Thyroid gland (tissue), 4 donors: Measurements from ENCODE around the gene ITM2C. TPM values are rescaled to one million over a fixed set of nuclear protein-coding genes. Genes with fewer than 3 reads are reported as not detected.

ENCODE experiments used
- DNase-seq, 2 donors: peaks; one replicate each; pipeline ENCODE4 v3.0.0-alpha.2; 2019
- H3K27ac ChIP-seq, 3 donors: fragments of 200-600 bp; sonication (generic); 1 replicate in 2 of 3; 2 replicates in 1 of 3; pipeline ENCODE4 v1.5.1; 2016 to 2019; ENCODE audit warnings: mild to moderate bottlenecking in 1 of 3, moderate library complexity in 1 of 3
- H3K27me3 ChIP-seq: fragments of 200-600 bp; sonication (generic); one replicate; pipeline ENCODE4 v1.5.1; 2019
- H3K36me3 ChIP-seq, 2 donors: fragments of 200-600 bp; sonication (generic); one replicate each; pipeline ENCODE4 v1.5.1; 2016 to 2019
- H3K4me1 ChIP-seq, 2 donors: fragments of 200-600 bp; sonication (generic); one replicate each; pipeline ENCODE4 v1.5.1; 2017 to 2019
- H3K4me3 ChIP-seq, 3 donors: fragments of 200-600 bp; sonication (generic); replicated peaks in 1 of 3; 1 replicate in 2 of 3; 2 replicates in 1 of 3; pipeline ENCODE4 v1.5.1; 2016; ENCODE audit warnings: mild to moderate bottlenecking in 1 of 3
- H3K9me3 ChIP-seq: fragments of 200-600 bp; sonication (generic); one replicate; pipeline ENCODE4 v1.5.1; 2017
- CTCF ChIP-seq, 6 experiments: fragments of 200-600 bp in 3 of 6; fragments of 450-650 bp in 3 of 6; sonication (generic) in 3 of 6; IDR thresholded peaks; one replicate each; pipeline ENCODE4 v1.5.1; 2016 to 2019; ENCODE audit warnings: antibody characterized with exemption in 6 of 6, mild to moderate bottlenecking in 2 of 6, inconsistent platforms in 1 of 6, moderate library complexity in 1 of 6
- POLR2A ChIP-seq, 2 donors: fragments of 450-650 bp; IDR thresholded peaks; one replicate each; pipeline ENCODE4 v1.6.1; 2017; ENCODE audit warnings: antibody characterized with exemption in 2 of 2, mild to moderate bottlenecking in 2 of 2, moderate library complexity in 1 of 2
- WGBS, 2 donors: methylation state at CpG; one replicate each; pipeline ENCODE4 v1.1.5; 2017; 5-methylcytosine and 5-hydroxymethylcytosine counted together
- intact Hi-C: fragments of 100-400 bp; cut with DNase I; formaldehyde crosslinking; loops from one replicate; pipeline ENCODE4 v1.15.1; 2023
- total RNA-seq, 4 donors: library from RNA; depleted of rRNA; stranded (reverse); fragments of >200 nt; gene quantifications; one replicate each; pipeline ENCODE4 v1.2.3, GENCODE V29; 2016

Gene ITM2C
- total RNA-seq, 4 donors from 2014 or later = 29.2 to 54.0 (median 45.4) TPM

DNA sequence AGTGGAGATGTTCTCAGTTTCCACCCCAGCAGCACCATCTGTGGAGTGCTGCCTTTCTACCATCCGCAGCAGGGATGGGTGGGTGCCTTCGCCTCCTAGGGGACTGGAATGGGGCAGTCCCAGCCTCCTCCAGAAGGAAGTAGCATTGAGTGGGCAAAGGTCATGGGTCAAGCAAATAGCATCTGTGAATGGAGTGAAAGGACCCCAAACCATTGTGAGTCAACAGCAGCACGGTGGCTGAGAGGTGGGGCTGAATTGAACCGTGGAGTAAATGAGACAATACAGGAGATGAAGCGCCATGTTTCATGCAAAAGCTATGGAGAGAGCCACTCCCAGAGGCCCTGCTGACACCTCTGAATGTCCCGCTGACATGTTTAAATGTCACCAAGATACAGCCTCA is 50.6 kb downstream of the ITM2C start:
- DNase-seq = no peak
- Histone ChIP-seq H3K4me3 (no peak overlapping the region), H3K27me3 (no peaks in the 10 kb centered on the region), H3K36me3 (no peaks in the 10 kb centered on the region), H3K4me1 (no peaks in the 10 kb centered on the region), H3K9me3 (no peaks in the 10 kb centered on the region), H3K27ac (no peak overlapping the region)
- 64 to 70% methylated on average over 6 of the region's 6 CpGs for WGBS, 2 donors
- TF ChIP-seq CTCF (IDR thresholded peaks at IDR 0.05) (no peak), POLR2A (IDR thresholded peaks at IDR 0.05) (no peak)
- intact Hi-C loops = no loop called here

GRCh38 chr2:230916218-230916617 is 51.5 kb downstream of the ITM2C start:
- 83 to 85% methylated on average over 7 of the region's 7 CpGs for WGBS, 2 donors
- H3K36me3 ChIP-seq = no peaks in the 10 kb centered on the region
- no peak overlapping the region for H3K27ac ChIP-seq
- intact Hi-C loops = no loop called here
- H3K4me1 ChIP-seq = no peaks in the 10 kb centered on the region
- H3K4me3 ChIP-seq = no peak overlapping the region
- no peak for TF ChIP-seq POLR2A (IDR thresholded peaks at IDR 0.05)
- TF ChIP-seq CTCF (IDR thresholded peaks at IDR 0.05) = no peak
- no peak for DNase-seq
- no peaks in the 10 kb centered on the region for H3K9me3 ChIP-seq
- no peaks in the 10 kb centered on the region for H3K27me3 ChIP-seq

DNA sequence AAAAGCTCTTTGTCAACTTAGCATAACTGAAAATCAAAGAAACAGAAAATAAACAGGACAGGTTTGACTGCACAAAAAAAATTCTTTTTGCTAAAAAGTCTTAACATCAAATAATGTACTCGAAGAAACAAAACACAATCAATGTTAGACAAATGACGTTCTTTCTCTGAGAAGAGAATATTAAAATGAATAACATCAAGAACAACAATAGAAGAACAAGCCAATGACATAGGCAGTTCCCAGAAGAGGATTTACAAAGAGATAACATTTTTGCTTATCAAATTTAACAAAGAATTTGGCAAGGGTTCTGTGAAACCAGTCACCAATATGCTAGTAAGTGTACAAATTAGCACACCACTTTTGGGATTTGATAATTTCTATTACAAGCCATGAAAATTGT is 54.5 kb downstream of the ITM2C start:
- Histone ChIP-seq H3K27me3 (no peaks in the 10 kb centered on the region), H3K27ac (no peak overlapping the region), H3K4me3 (no peak overlapping the region), H3K4me1 (no peaks in the 10 kb centered on the region), H3K36me3 (no peaks in the 10 kb centered on the region), H3K9me3 (no peaks in the 10 kb centered on the region)
- 83 to 88% methylated on average over 2 of the region's 2 CpGs for WGBS, 2 donors
- TF ChIP-seq CTCF (IDR thresholded peaks at IDR 0.05) (no peak), POLR2A (IDR thresholded peaks at IDR 0.05) (no peak)
- intact Hi-C loops = no loop called here
- no peak for DNase-seq

- H3K9me3 ChIP-seq = no peaks in the 10 kb centered on the region
- no peak overlapping the region for H3K4me3 ChIP-seq
- H3K4me1 ChIP-seq = no peaks in the 10 kb centered on the region
- intact Hi-C loops = no loop called here
- no peak overlapping the region for H3K27ac ChIP-seq
- no peaks in the 10 kb centered on the region for H3K27me3 ChIP-seq
- WGBS, 2 donors = 78 to 82% methylated on average over 2 of the region's 2 CpGs
- no peaks in the 10 kb centered on the region for H3K36me3 ChIP-seq
- DNase-seq = no peak
- TF ChIP-seq POLR2A (IDR thresholded peaks at IDR 0.05) = no peak
- TF ChIP-seq CTCF (IDR thresholded peaks at IDR 0.05) = no peak
Observed at GRCh38 chr2:230919681-230920080, 54.9 kb downstream of the ITM2C start.

- no peaks in the 10 kb centered on the region for H3K9me3 ChIP-seq
- TF ChIP-seq POLR2A (IDR thresholded peaks at IDR 0.05) = no peak
- TF ChIP-seq CTCF (IDR thresholded peaks at IDR 0.05) = no peak
- DNase-seq = no peak
- no peak overlapping the region for H3K27ac ChIP-seq
- no peak overlapping the region for H3K4me3 ChIP-seq
- WGBS, 2 donors = 69 to 75% methylated on average over 2 of the region's 2 CpGs
- no peaks in the 10 kb centered on the region for H3K27me3 ChIP-seq
- no peaks in the 10 kb centered on the region for H3K4me1 ChIP-seq
- H3K36me3 ChIP-seq = no peaks in the 10 kb centered on the region
- intact Hi-C loops = no loop called here
Observed at GRCh38 chr2:230920167-230920566, 55.4 kb downstream of the ITM2C start.
